ENCODE results near the gene KAT8. TPM values are rescaled to one million over a fixed set of nuclear protein-coding genes. Genes with fewer than 3 reads are reported as not detected.

The KAT8 gene
- total RNA-seq, 2 experiments from 2014 or later, result 58.1 to 64.5 TPM

DNA sequence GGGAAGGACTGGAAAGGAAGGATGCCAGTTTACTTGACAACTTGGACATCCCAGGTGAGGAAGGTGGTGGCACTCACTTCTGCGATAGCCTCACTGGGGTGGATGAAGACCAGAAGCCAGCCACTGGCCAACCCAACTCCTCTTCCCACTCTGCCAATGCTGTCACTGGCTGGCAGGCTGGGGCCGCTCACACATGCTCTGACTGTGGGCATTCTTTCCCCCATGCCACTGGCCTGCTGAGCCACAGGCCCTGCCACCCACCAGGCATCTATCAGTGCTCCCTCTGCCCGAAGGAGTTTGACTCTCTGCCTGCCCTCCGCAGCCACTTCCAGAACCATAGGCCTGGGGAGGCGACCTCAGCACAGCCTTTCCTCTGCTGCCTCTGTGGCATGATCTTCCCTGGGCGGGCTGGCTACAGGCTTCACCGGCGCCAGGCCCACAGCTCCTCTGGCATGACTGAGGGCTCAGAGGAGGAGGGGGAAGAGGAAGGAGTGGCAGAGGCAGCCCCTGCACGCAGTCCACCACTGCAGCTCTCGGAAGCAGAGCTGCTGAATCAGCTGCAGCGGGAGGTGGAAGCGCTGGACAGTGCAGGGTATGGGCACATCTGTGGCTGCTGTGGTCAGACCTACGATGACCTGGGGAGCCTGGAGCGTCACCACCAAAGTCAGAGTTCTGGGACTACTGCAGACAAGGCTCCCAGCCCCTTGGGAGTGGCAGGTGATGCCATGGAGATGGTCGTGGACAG, 38.7 kb upstream of the KAT8 start:
- intact Hi-C loops (cut with micrococcal nuclease), result loop anchor here (10.0 kb wide), 1 partner anchor 626 kb away; no protein-coding TSS in a partner anchor
- Mint-ChIP-seq H3K4me3 (no peak overlapping the region), H3K27ac (no peak overlapping the region), H3K4me1 (ENCODE audit: low read depth) (peaks cover 29% of the 10 kb centered on the region), H3K9me3 (no peaks in the 10 kb centered on the region), H3K36me3 (ENCODE audit: low read depth) (peaks cover 29% of the 10 kb centered on the region), H3K27me3 (ENCODE audit: low read depth) (no peaks in the 10 kb centered on the region)
- CTCF ChIA-PET, result interaction anchor here (0.8 kb wide), 1 partner anchor 14 kb away, joined by 3 read pairs; no protein-coding TSS in a partner anchor
- no peak for DNase-seq

DNA sequence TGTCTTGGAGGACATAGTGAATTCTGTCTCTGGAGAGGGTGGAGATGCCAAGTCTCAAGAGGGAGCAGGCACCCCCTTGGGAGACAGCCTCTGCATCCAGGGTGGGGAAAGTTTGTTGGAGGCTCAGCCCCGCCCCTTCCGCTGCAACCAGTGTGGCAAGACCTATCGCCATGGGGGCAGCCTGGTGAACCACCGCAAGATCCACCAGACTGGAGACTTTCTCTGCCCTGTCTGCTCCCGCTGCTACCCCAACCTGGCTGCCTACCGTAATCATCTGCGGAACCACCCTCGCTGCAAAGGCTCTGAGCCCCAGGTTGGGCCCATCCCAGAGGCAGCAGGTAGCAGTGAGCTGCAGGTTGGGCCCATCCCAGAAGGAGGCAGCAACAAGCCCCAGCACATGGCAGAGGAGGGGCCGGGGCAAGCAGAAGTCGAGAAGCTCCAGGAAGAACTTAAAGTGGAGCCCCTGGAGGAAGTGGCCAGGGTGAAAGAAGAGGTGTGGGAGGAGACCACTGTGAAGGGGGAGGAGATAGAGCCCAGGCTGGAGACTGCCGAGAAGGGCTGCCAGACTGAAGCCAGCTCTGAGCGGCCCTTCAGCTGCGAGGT, 38.0 kb upstream of the KAT8 start:
- intact Hi-C loops (cut with micrococcal nuclease), result loop anchor here (10.0 kb wide), 1 partner anchor 625 kb away; no protein-coding TSS in a partner anchor
- no peak overlapping the region for H3K4me3 Mint-ChIP-seq
- H3K27me3 Mint-ChIP-seq (ENCODE audit: low read depth), result no peaks in the 10 kb centered on the region
- no peak for DNase-seq
- peaks cover 29% of the 10 kb centered on the region for H3K36me3 Mint-ChIP-seq (ENCODE audit: low read depth)
- H3K27ac Mint-ChIP-seq, result no peak overlapping the region
- no peaks in the 10 kb centered on the region for H3K9me3 Mint-ChIP-seq
- H3K4me1 Mint-ChIP-seq (ENCODE audit: low read depth), result peaks cover 29% of the 10 kb centered on the region
- CTCF ChIA-PET, result no interaction called here

DNA sequence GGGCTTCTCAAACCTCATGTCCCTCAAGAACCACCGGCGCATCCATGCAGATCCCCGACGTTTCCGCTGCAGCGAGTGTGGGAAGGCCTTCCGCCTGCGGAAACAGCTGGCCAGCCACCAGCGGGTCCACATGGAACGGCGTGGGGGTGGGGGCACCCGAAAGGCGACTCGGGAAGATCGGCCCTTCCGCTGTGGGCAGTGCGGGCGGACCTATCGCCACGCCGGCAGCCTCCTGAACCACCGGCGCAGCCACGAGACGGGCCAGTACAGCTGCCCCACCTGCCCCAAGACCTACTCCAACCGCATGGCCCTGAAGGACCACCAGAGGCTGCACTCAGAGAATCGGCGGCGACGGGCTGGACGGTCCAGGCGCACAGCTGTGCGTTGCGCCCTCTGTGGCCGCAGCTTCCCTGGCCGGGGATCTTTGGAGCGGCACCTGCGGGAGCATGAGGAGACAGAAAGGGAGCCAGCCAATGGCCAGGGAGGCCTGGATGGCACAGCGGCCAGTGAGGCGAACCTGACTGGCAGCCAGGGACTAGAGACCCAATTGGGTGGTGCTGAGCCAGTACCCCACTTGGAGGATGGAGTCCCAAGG, 37.3 kb upstream of the KAT8 start:
- peaks cover 22% of the 10 kb centered on the region for H3K4me1 Mint-ChIP-seq (ENCODE audit: low read depth)
- peaks cover 23% of the 10 kb centered on the region for H3K36me3 Mint-ChIP-seq (ENCODE audit: low read depth)
- H3K9me3 Mint-ChIP-seq, result no peaks in the 10 kb centered on the region
- no peak overlapping the region for H3K27ac Mint-ChIP-seq
- no peaks in the 10 kb centered on the region for H3K27me3 Mint-ChIP-seq (ENCODE audit: low read depth)
- no peak for DNase-seq
- H3K4me3 Mint-ChIP-seq, result no peak overlapping the region
- CTCF ChIA-PET, result interaction anchor here (0.7 kb wide), 1 partner anchor 12 kb away, joined by 4 read pairs; no protein-coding TSS in a partner anchor
- intact Hi-C loops (cut with micrococcal nuclease), result no loop called here

DNA sequence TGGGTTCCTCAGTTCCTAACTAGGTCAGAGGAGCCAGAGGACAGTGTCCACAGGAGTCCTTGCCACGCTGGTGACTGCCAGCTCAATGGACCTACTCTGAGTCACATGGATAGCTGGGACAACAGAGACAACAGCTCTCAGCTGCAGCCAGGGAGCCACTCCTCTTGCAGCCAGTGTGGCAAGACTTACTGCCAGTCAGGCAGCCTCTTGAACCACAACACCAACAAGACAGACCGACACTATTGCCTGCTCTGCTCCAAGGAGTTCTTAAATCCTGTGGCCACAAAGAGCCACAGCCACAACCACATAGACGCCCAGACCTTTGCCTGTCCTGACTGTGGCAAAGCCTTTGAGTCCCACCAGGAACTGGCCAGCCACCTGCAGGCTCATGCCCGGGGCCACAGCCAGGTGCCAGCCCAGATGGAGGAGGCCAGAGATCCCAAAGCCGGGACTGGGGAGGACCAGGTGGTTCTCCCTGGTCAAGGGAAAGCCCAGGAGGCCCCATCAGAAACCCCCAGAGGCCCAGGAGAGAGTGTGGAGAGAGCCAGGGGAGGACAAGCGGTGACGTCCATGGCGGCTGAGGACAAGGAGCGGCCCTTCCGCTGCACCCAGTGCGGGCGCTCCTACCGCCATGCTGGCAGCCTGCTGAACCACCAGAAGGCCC, 36.6 kb upstream of the KAT8 start:
- Mint-ChIP-seq H3K27ac (peak overlapping the region; percentile 24), H3K4me3 (no peak overlapping the region), H3K27me3 (ENCODE audit: low read depth) (no peaks in the 10 kb centered on the region), H3K36me3 (ENCODE audit: low read depth) (peaks cover 22% of the 10 kb centered on the region), H3K9me3 (no peaks in the 10 kb centered on the region), H3K4me1 (ENCODE audit: low read depth) (peaks cover 17% of the 10 kb centered on the region)
- DNase-seq, result no peak
- intact Hi-C loops (cut with micrococcal nuclease), result no loop called here
- CTCF ChIA-PET, result interaction anchor here (0.7 kb wide), 1 partner anchor 12 kb away, joined by 4 read pairs; no protein-coding TSS in a partner anchor

DNA sequence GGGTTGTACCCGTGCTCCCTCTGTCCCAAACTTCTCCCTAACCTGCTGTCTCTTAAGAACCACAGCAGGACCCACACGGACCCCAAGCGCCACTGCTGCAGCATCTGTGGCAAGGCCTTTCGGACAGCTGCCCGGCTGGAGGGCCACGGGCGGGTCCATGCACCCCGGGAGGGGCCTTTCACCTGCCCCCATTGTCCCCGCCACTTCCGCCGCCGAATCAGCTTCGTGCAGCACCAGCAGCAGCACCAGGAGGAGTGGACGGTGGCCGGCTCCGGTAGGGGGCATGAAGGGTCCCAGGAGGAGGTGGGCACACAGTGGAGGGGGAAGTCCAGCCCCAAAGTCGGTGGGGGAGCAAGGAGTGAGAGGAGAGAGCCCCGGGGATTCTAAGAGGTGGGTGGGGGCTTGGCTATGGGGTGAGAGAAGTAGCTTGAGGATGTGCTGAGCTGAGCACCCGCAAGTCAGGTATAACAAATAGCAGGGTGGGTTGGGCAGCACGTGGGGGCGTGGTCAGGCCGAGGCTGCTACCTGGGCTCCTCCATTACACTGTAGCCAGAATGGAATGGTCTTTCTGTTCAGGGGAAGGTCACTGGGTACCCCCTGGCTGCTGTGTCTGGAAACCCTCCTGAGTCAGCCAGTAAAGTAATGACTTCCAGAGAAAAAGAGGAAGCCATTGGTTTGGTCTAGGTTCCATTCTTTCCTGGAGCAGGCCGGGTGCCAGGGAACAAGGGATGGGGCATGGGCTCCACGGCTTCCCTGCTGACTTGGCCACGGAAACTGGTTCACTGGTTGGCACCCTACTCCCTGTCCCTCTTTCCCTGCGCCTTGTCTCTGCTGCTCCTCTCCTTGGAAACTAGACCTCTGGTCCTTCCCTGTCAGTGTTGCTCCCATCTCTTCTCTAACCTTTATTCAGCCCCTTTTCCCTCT, 35.8 kb upstream of the KAT8 start:
- H3K4me1 Mint-ChIP-seq (ENCODE audit: low read depth), result peaks cover 14% of the 10 kb centered on the region
- H3K27ac Mint-ChIP-seq, result peak overlapping the region; percentile 30
- H3K4me3 Mint-ChIP-seq, result no peak overlapping the region
- CTCF ChIA-PET, result no interaction called here
- no peak for DNase-seq
- no peaks in the 10 kb centered on the region for H3K27me3 Mint-ChIP-seq (ENCODE audit: low read depth)
- intact Hi-C loops (cut with micrococcal nuclease), result no loop called here
- peaks cover 22% of the 10 kb centered on the region for H3K36me3 Mint-ChIP-seq (ENCODE audit: low read depth)
- no peaks in the 10 kb centered on the region for H3K9me3 Mint-ChIP-seq

DNA sequence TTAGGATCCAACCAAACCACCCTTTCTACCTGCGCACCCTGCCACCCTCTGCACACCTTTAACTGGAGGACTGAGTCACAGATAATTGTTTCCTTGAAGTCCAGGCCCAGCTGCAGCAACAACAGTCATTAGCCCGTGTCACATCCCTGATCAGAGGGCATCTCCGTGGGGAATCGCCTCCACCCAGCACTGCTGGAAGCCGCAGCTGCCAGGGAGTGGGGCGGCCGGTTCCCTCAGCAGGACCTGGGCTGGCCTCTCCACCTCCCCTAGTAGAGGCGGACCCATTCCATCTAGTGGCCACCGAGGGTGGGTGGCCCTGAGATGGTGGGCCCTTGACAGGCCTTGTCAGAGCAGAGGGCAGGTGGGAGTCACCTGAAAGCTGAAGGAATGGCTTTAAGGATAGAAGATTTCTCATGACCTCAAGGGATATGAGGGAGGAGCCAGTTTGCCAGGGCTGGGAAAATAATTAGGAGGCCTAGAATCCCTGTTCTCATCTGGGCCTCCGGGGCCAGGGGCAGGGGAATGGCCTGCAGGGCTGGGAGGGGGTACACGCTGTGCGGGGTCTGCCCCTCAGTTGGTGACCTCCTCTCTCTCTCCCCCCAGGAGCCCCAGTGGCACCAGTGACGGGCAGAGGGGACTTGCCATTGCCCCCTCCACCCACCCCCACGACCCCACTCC, 35.0 kb upstream of the KAT8 start:
- peak overlapping the region; percentile 30 for H3K27ac Mint-ChIP-seq
- H3K4me3 Mint-ChIP-seq, result no peak overlapping the region
- intact Hi-C loops (cut with micrococcal nuclease), result no loop called here
- CTCF ChIA-PET, result interaction anchor here (0.7 kb wide), 1 partner anchor 270 kb away, joined by 3 read pairs; no protein-coding TSS in a partner anchor
- no peak for DNase-seq
- H3K27me3 Mint-ChIP-seq (ENCODE audit: low read depth), result no peaks in the 10 kb centered on the region
- H3K4me1 Mint-ChIP-seq (ENCODE audit: low read depth), result peaks cover 14% of the 10 kb centered on the region
- H3K9me3 Mint-ChIP-seq, result no peaks in the 10 kb centered on the region
- H3K36me3 Mint-ChIP-seq (ENCODE audit: low read depth), result peaks cover 22% of the 10 kb centered on the region

DNA sequence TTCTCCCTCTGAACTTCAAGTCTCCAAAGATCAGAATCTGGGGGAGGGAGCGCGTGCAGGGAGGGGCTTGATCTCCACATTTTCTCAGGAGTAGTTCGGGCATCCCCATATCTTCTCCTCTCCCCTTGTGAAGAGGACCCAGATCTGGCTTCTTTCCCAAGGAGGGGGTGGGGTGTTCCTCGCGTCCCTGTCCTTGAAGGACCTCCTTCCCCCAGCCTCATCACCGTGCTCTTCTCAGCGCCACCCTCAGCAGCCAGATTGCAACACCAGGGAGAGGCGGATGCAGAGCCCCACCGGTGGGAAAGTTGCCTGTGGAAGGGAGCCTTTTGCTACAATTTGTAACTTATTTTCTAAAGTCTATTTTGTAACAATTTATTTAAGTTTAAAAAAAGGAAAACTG, 34.4 kb upstream of the KAT8 start:
- CTCF ChIA-PET, result interaction anchor here (0.7 kb wide), 1 partner anchor 270 kb away, joined by 3 read pairs; no protein-coding TSS in a partner anchor
- intact Hi-C loops (cut with micrococcal nuclease), result no loop called here
- H3K36me3 Mint-ChIP-seq (ENCODE audit: low read depth), result peaks cover 17% of the 10 kb centered on the region
- H3K27me3 Mint-ChIP-seq (ENCODE audit: low read depth), result no peaks in the 10 kb centered on the region
- H3K4me1 Mint-ChIP-seq (ENCODE audit: low read depth), result peaks cover 13% of the 10 kb centered on the region
- no peak for DNase-seq
- no peak overlapping the region for H3K27ac Mint-ChIP-seq
- no peak overlapping the region for H3K4me3 Mint-ChIP-seq
- H3K9me3 Mint-ChIP-seq, result no peaks in the 10 kb centered on the region

DNA sequence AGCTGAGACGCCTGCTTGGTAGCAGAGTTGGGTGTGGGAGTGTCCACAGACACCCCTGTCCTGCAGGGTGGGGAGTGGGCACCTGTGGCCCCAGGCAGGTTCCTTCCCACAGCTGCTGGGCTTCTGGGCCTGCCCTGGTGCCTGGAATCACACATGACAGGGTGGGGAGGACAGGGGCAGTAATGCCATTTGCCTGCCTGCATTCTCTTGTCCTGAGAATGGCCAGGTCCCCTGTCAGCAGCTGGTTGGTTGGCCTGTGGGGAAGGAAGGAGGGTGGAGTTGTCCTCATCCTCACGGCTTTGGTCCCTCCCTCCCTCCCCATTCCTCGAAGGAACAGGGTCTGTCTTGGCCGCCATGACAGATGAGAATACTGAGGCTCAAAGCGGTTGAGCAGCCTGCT, 33.9 kb upstream of the KAT8 start:
- no peaks in the 10 kb centered on the region for H3K27me3 Mint-ChIP-seq (ENCODE audit: low read depth)
- no peak overlapping the region for H3K27ac Mint-ChIP-seq

DNA sequence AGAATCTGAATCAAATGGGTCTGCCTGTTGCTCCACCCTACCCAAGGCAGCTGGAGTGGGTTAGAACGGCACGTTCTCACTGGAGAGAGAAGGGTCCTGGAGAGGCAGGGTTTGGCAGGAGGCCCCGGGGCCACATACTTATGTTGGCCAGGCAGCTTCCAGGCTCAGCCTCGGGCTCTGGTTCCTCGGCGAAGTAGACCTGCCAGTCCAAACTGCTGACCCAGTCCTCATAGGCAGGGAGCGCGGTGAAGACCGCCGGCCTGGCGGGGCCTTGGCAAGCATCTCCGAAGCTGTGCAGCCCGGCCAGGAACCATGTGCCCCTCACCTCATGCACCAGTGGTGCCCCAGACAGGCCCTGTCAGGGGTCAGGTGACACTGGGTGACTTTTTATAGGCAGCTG, 33.5 kb upstream of the KAT8 start:
- H3K9me3 Mint-ChIP-seq, result no peaks in the 10 kb centered on the region
- CTCF ChIA-PET, result interaction anchor here (0.6 kb wide), 1 partner anchor 171 kb away, joined by 3 read pairs; no protein-coding TSS in a partner anchor
- H3K27ac Mint-ChIP-seq, result no peak overlapping the region
- H3K27me3 Mint-ChIP-seq (ENCODE audit: low read depth), result no peaks in the 10 kb centered on the region
- H3K4me3 Mint-ChIP-seq, result no peak overlapping the region
- intact Hi-C loops (cut with micrococcal nuclease), result no loop called here
- H3K36me3 Mint-ChIP-seq (ENCODE audit: low read depth), result peaks cover 10% of the 10 kb centered on the region
- peaks cover 10% of the 10 kb centered on the region for H3K4me1 Mint-ChIP-seq (ENCODE audit: low read depth)
- no peak for DNase-seq

More for the DNA sequence above, 33.9 kb upstream of the KAT8 start:
- CTCF ChIA-PET, result no interaction called here
- DNase-seq, result no peak
- Mint-ChIP-seq H3K4me1 (ENCODE audit: low read depth) (peaks cover 10% of the 10 kb centered on the region), H3K4me3 (no peak overlapping the region), H3K36me3 (ENCODE audit: low read depth) (peaks cover 13% of the 10 kb centered on the region), H3K9me3 (no peaks in the 10 kb centered on the region)
- intact Hi-C loops (cut with micrococcal nuclease), result no loop called here

DNA sequence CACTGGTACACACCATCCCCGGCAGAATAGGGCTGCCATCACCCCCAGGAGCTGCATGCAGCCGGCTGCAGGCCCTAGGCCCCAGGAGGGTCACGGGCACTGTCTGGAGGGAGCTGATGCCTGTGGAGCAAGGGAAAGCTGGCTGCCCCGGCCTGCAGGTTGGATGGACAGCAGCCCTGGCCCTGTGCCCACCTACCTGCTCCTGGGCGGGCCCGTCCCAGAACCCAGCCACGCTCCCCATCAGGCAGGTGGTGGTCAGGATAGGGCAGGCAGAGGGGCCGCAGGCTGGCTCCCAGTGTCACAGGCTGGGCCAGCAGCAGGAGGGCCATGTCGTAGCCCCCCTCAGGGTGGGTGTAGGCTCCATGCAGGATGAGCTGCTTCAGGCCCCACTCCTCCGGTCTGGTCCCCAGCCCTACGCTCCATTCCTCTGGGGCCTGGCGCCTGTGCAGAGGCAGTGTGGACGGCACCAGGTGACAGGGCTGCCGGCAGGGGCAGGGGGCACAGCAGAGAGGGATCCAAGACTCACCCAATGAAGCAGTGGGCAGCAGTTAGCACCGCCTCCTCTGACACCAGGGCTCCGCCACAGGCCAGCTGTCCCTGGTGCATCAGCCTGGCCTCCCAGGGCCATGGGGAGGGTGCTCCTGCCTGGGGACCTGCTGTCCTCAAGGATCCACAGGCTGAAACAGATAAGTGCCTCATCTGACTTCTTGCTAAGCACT, 32.7 kb upstream of the KAT8 start:
- intact Hi-C loops (cut with micrococcal nuclease), result no loop called here
- H3K27me3 Mint-ChIP-seq (ENCODE audit: low read depth), result no peaks in the 10 kb centered on the region
- H3K27ac Mint-ChIP-seq, result no peak overlapping the region
- H3K4me1 Mint-ChIP-seq (ENCODE audit: low read depth), result peaks cover 10% of the 10 kb centered on the region
- H3K4me3 Mint-ChIP-seq, result no peak overlapping the region
- CTCF ChIA-PET, result interaction anchor here (0.6 kb wide), 1 partner anchor 170 kb away, joined by 3 read pairs; no protein-coding TSS in a partner anchor
- DNase-seq, result no peak
- peaks cover 8% of the 10 kb centered on the region for H3K36me3 Mint-ChIP-seq (ENCODE audit: low read depth)
- no peaks in the 10 kb centered on the region for H3K9me3 Mint-ChIP-seq

DNA sequence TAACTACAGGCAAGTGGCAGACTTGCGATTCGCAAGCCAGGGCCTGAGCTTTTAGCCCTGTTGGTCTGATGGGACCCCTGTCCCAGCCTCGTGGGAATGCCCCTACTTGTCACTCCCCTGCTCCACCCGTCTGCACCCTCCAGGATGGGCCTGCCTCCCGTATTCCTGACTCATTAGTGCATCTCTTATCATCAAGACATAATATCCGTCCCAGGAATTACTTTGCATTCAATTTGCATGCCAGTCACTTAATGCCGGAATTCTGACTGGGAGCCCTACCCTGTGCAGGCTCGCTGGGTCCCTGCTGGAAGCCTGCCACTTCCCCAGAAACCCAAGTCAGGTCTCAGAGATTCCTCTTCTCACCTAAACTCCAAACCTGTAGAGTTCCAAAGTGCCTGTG, 32.1 kb upstream of the KAT8 start:
- Mint-ChIP-seq H3K27me3 (ENCODE audit: low read depth) (no peaks in the 10 kb centered on the region), H3K27ac (no peak overlapping the region), H3K4me1 (ENCODE audit: low read depth) (peaks cover 10% of the 10 kb centered on the region), H3K4me3 (no peak overlapping the region), H3K9me3 (no peaks in the 10 kb centered on the region), H3K36me3 (ENCODE audit: low read depth) (peaks cover 8% of the 10 kb centered on the region)
- CTCF ChIA-PET, result no interaction called here
- DNase-seq, result no peak
- intact Hi-C loops (cut with micrococcal nuclease), result no loop called here

Measured in activated naive CD4-positive, alpha-beta T cell treated with anti-CD3 and anti-CD28 coated beads for 36 hours (primary cell).